SK-N-MC (cell line): ENCODE data around the gene AVPR1B.

Experiments used
- DNase-seq: peaks from one replicate; pipeline ENCODE4 v3.0.0-alpha.2; 2011; ENCODE audit warnings: low read depth, low spot score
- H3K27ac ChIP-seq: fragments of 200-600 bp; sonication (generic); 2 replicates; pipeline ENCODE4 v1.5.1; 2016; ENCODE audit warnings: mixed run types
- H3K36me3 ChIP-seq: fragments of 200-600 bp; sonication (generic); 2 replicates; pipeline ENCODE4 v1.6.1; 2017; ENCODE audit warnings: antibody characterized with exemption, low read length, mixed read lengths; ENCODE audit not compliant: insufficient read depth
- H3K4me3 ChIP-seq: fragments of 200-600 bp; sonication (generic); 2 replicates; pipeline ENCODE4 v1.5.1; 2016
- H3K9ac ChIP-seq: fragments of 200-600 bp; sonication (generic); 2 replicates; pipeline ENCODE4 v1.8.0; 2017; ENCODE audit warnings: mixed run types, mixed read lengths; ENCODE audit not compliant: insufficient read length
- H3K9me3 ChIP-seq: fragments of 200-600 bp; sonication (generic); 2 replicates; pipeline ENCODE4 v1.6.1; 2017; ENCODE audit warnings: low read depth, mild to moderate bottlenecking, antibody characterized with exemption, low read length, moderate library complexity, mixed read lengths
- EZH2 ChIP-seq: fragments of 200-600 bp; sonication (generic); IDR thresholded peaks from one replicate; pipeline ENCODE4 v1.6.1; 2017; ENCODE audit warnings: antibody characterized with exemption
- FOXP2 ChIP-seq: optimal IDR thresholded peaks from 2 replicates; pipeline ENCODE3; 2011; ENCODE audit warnings: mild to moderate bottlenecking, moderate library complexity; ENCODE audit not compliant: insufficient read depth; ENCODE audit errors: extremely low read length, control extremely low read depth
- POLR2AphosphoS5 ChIP-seq: IDR thresholded peaks from 2 replicates; pipeline ENCODE4 v1.6.1; 2012; ENCODE audit warnings: mild to moderate bottlenecking, low read depth, low read length, borderline replicate concordance

AVPR1B gene

DNA sequence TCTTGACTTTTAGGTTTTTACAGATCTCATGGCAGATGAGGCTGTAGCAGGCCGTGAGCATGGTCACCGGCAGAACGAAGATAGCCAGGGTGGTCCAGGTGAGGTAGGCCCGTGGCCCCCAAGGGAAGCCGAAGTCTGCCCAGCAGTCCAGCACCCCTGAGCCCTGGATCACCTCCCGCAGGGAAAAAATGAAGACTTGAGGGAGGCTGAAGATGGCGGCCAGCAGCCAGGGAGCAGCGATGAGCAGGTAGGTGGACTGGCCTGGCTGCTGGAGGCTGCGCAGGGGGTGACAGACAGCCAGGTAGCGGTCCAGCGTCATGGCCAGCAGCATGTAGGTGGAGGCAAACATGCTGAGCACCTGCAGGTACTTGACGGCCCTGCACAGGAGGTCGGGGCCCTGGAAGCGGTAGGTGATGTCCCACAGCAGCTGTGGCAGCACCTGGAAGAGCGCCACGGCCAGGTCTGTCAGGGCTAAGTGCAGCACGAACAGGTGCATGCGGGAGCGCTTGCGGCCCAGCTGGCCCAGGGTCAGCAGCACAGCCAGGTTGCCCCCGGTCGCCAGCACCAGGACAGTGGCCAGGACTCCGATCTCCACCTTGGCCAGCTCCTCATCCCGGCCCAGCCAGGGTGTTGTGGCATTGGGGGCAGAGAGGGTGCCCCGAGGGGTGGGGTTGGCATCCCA, 856 bp downstream of the AVPR1B start:
- Histone ChIP-seq H3K36me3 (no peaks in the 10 kb centered on the region), H3K9ac (no peak overlapping the region), H3K27ac (no peak overlapping the region), H3K9me3 (no peaks in the 10 kb centered on the region), H3K4me3 (no peak overlapping the region)
- TF ChIP-seq EZH2 (no peak), FOXP2 (no peak), POLR2AphosphoS5 (no peak)
- DNase-seq = no peak

DNA sequence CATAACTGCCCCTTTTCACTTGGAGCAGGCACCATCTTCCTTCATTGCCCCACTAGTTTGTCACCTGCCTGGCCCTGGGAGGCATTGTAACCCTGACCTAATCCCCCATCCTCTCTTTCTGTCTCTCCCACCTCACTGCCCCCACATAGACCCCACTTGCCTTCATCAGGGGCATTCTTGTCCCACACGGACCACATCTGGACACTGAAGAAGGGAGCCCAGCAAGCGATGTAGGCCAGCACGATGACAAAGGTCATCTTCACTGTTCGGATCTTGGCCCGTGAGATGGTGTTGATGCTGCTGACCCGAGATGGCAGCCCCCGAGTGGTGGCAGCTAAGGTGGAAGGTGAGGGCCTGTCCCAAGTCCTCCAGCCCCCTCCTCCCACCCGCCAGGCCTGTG, 1.4 kb downstream of the AVPR1B start:
- Histone ChIP-seq H3K9ac (no peak overlapping the region), H3K9me3 (no peaks in the 10 kb centered on the region), H3K27ac (no peak overlapping the region), H3K4me3 (no peak overlapping the region), H3K36me3 (no peaks in the 10 kb centered on the region)
- TF ChIP-seq EZH2 (no peak), FOXP2 (no peak), POLR2AphosphoS5 (no peak)
- DNase-seq = no peak

DNA sequence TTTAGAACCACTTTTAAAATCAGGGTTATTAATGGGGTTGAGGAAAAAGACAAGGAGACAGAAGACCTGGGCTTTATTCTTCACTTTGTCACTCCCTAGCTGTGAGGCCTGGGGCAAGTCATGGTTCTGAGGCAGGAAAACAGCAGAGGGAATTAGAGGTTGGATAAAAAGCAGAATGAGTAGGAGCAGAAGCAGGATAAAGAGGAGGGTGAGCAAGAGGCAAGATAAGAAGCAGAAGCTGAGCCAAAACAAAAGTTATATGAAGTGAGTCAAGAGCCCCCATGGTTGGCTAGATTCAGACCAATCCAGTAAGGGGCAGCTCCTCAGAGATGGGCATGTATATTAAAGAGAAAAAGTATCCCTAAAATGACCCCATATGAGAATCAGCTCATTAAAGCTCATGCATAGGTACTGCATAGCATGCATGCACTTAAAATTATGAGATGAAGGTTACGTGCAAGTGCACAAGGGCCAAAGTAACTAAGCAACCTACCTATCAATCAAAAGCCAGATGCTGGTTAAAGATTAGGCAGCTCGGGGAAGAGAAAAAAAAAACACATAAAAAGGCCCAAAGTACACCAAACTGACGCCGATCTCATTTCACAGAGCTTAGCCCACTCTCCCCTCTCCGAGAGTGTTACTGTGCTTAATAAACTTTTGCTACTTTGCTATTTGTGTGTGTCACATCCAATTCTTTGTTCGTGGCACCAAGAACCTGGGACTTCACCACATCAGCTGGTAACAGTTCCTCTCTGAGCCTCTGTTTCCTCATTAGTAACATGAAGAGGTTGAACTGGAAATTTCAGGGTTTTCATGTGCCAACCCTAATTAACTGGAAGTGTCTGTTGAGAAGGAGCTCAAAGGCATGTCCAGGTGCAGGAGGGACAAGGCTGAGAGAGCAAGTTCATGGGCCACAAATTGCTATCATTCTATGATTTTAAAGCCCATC, 2.2 kb downstream of the AVPR1B start:
- Histone ChIP-seq H3K36me3 (no peaks in the 10 kb centered on the region), H3K4me3 (no peak overlapping the region), H3K9ac (no peak overlapping the region), H3K9me3 (no peaks in the 10 kb centered on the region), H3K27ac (no peak overlapping the region)
- DNase-seq = no peak
- no peak for TF ChIP-seq EZH2
- TF ChIP-seq FOXP2 = no peak
- TF ChIP-seq POLR2AphosphoS5 = no peak

DNA sequence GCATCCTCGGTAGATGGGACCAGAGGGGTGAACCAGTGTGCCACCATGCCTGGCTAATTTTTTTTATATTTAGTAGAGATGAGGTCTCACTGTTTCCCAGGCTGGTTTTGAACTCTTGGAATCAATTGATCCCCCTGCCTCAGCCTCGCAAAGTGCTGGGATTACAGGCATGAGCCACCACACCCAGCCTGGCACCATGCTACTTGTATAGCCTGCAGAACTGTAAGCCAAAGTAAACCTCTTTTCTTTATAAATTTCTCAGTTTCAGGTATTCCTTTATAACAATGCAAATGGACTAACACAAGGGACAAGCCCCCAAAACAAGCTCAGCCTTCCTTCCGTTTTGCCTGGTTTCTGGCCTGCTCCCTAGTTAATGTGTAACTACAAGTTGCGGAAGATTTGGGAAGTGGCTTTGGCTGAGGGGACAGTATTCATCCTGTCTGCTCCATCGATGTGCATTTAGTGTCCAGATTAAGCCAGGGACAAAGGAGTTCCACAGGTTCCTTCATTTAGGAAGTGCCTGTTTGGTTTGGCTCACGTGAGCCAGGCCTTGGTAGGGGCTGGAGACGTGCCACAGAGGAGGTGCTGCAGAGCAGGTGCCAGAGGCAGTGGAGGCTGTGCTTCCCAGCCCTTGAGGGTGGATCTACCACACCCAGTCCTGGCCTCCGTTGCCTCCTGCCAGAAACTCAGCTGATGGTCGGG, 4.4 kb downstream of the AVPR1B start:
- H3K27ac ChIP-seq = no peak overlapping the region
- no peak for DNase-seq
- no peaks in the 10 kb centered on the region for H3K9me3 ChIP-seq
- no peak overlapping the region for H3K9ac ChIP-seq
- no peak overlapping the region for H3K4me3 ChIP-seq
- no peaks in the 10 kb centered on the region for H3K36me3 ChIP-seq
- no peak for TF ChIP-seq EZH2

- no peak overlapping the region for H3K9ac ChIP-seq
- no peak for TF ChIP-seq EZH2
- TF ChIP-seq FOXP2 = no peak
- no peak for TF ChIP-seq POLR2AphosphoS5
- H3K36me3 ChIP-seq = no peaks in the 10 kb centered on the region
- H3K27ac ChIP-seq = no peak overlapping the region
- no peak overlapping the region for H3K4me3 ChIP-seq
- H3K9me3 ChIP-seq = no peaks in the 10 kb centered on the region
- no peak for DNase-seq
These were observed 5.8 kb downstream of the AVPR1B start for GRCh38 chr1:206111271-206111927.

- TF ChIP-seq POLR2AphosphoS5 = no peak
- no peak for TF ChIP-seq EZH2
- TF ChIP-seq FOXP2 = no peak
- no peaks in the 10 kb centered on the region for H3K36me3 ChIP-seq
- no peak overlapping the region for H3K4me3 ChIP-seq
- DNase-seq = no peak
- H3K27ac ChIP-seq = no peak overlapping the region
- no peaks in the 10 kb centered on the region for H3K9me3 ChIP-seq
- H3K9ac ChIP-seq = no peak overlapping the region
These were observed 6.4 kb downstream of the AVPR1B start for GRCh38 chr1:206110820-206111219.

DNA sequence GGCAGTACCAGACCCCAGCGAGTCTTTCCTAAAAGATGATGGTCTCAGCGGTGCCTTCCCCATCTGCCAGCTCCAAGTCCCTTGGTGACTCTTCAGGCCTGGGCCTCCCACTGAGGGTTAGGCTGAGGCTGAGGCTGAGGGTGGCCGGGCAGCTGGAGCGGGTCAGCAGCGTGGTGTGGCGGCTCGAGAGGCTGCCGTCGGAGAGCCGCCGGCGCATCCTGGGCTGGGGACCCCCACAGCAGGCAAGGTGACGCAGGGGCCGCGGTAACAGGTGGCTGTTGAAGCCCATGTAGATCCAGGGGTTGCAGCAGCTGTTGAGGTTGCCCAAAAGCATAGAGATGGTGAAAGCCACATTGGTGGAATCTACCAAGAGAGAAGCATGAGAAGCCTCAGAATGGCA, 7.0 kb downstream of the AVPR1B start:
- DNase-seq = no peak
- TF ChIP-seq POLR2AphosphoS5 = no peak
- TF ChIP-seq EZH2 = no peak
- TF ChIP-seq FOXP2 = no peak

DNA sequence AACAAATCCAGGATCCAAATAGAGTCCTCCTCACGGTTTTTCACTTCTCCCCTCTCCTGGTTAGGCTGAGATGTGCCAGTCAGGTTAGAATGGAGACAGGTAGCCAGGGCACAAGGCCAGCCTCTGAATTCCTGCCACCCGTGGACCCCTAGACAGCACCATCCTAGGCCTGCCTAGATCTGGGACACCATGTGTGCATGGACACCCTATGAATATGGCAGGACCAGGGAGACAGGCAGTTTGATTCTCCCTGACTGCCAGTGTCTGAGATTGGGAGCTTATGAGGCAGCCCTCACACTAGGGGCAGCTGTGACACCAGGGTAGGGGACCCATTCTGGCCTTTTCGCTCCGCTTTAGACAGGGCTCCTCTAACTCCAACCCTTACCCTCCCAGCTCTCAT, 7.5 kb downstream of the AVPR1B start:
- Histone ChIP-seq H3K4me3 (no peak overlapping the region), H3K9ac (no peak overlapping the region), H3K36me3 (no peaks in the 10 kb centered on the region), H3K9me3 (no peaks in the 10 kb centered on the region), H3K27ac (no peak overlapping the region)
- TF ChIP-seq POLR2AphosphoS5 (no peak), FOXP2 (no peak), EZH2 (no peak)
- no peak for DNase-seq

More for the DNA sequence above, 7.0 kb downstream of the AVPR1B start:
- H3K9ac ChIP-seq = no peak overlapping the region
- H3K36me3 ChIP-seq = no peaks in the 10 kb centered on the region
- H3K4me3 ChIP-seq = no peak overlapping the region
- H3K9me3 ChIP-seq = no peaks in the 10 kb centered on the region
- no peak overlapping the region for H3K27ac ChIP-seq
